H9 (cell line): ENCODE results near the gene RHOB. TPM values are rescaled to one million over a fixed set of nuclear protein-coding genes. Genes with fewer than 3 reads are reported as not detected.

Experiments used
- DNase-seq: peaks from one replicate; pipeline ENCODE4 v3.0.0-alpha.2; 2017
- H2AFZ ChIP-seq: one replicate; pipeline ENCODE4 v1.6.1; 2013; ENCODE audit warnings: mild to moderate bottlenecking, low read length, control low read depth, moderate library complexity
- H2AK5ac ChIP-seq: 2 replicates; pipeline ENCODE4 v1.6.1; 2013; ENCODE audit warnings: low read length, control low read depth, mixed read lengths; ENCODE audit not compliant: insufficient read length
- H2BK120ac ChIP-seq: one replicate; pipeline ENCODE4 v1.6.1; 2013; ENCODE audit warnings: low read depth, mild to moderate bottlenecking, low read length, control low read depth, inconsistent platforms; ENCODE audit not compliant: poor library complexity, severe bottlenecking
- H2BK12ac ChIP-seq: 2 replicates; pipeline ENCODE4 v1.6.1; 2013; ENCODE audit warnings: low read length, control low read depth, mixed read lengths, low read depth; ENCODE audit not compliant: insufficient read length
- H2BK15ac ChIP-seq: 2 replicates; pipeline ENCODE4 v1.6.1; 2013; ENCODE audit warnings: low read depth, low read length, control low read depth
- H2BK20ac ChIP-seq: one replicate; pipeline ENCODE4 v1.6.1; 2013; ENCODE audit warnings: low read depth, mild to moderate bottlenecking, low read length, control low read depth, inconsistent platforms; ENCODE audit not compliant: poor library complexity, severe bottlenecking
- H2BK5ac ChIP-seq: 2 replicates; pipeline ENCODE4 v1.6.1; 2013; ENCODE audit warnings: low read length, control low read depth, mixed read lengths; ENCODE audit not compliant: insufficient read length
- H3K14ac ChIP-seq: 2 replicates; pipeline ENCODE4 v1.6.1; 2013; ENCODE audit warnings: low read length, control low read depth; ENCODE audit not compliant: insufficient read depth
- H3K18ac ChIP-seq: 2 replicates; pipeline ENCODE4 v1.6.1; 2013; ENCODE audit warnings: low read depth, mild to moderate bottlenecking, mixed read lengths, low read length, control low read depth; ENCODE audit not compliant: insufficient read length
- H3K23ac ChIP-seq: 2 replicates; pipeline ENCODE4 v1.6.1; 2013; ENCODE audit warnings: low read length, control low read depth, mixed read lengths, low read depth; ENCODE audit not compliant: insufficient read length
- H3K23me2 ChIP-seq: 2 replicates; pipeline ENCODE4 v1.6.1; 2013; ENCODE audit warnings: low read depth, mild to moderate bottlenecking, mixed read lengths, low read length, control low read depth; ENCODE audit not compliant: insufficient read length, poor library complexity, severe bottlenecking
- H3K27ac ChIP-seq: 2 replicates; pipeline ENCODE4 v1.5.1; 2013; ENCODE audit warnings: low read length, control low read depth, mixed read lengths, low read depth; ENCODE audit not compliant: insufficient read length
- H3K27me3 ChIP-seq: 2 replicates; pipeline ENCODE4 v1.6.1; 2013; ENCODE audit warnings: low read length, control low read depth, inconsistent platforms; ENCODE audit not compliant: insufficient read depth
- H3K4ac ChIP-seq: 2 replicates; pipeline ENCODE4 v1.6.1; 2013; ENCODE audit warnings: low read depth, mild to moderate bottlenecking, control low read depth, inconsistent platforms, low read length, moderate library complexity
- H3K4me1 ChIP-seq: 2 replicates; pipeline ENCODE4 v1.6.1; 2013; ENCODE audit warnings: low read length, control low read depth, inconsistent platforms; ENCODE audit not compliant: insufficient read depth
- H3K4me2 ChIP-seq: 2 replicates; pipeline ENCODE4 v1.6.1; 2013; ENCODE audit warnings: low read length, control low read depth, mixed read lengths; ENCODE audit not compliant: insufficient read length, insufficient read depth
- H3K56ac ChIP-seq: 2 replicates; pipeline ENCODE4 v1.6.1; 2013; ENCODE audit warnings: low read depth, mild to moderate bottlenecking, mixed read lengths, low read length, control low read depth; ENCODE audit not compliant: insufficient read length
- H3K79me1 ChIP-seq: 2 replicates; pipeline ENCODE4 v1.6.1; 2013; ENCODE audit warnings: low read depth, mild to moderate bottlenecking, moderate library complexity, low read length, control low read depth, inconsistent platforms; ENCODE audit not compliant: insufficient read depth, poor library complexity, severe bottlenecking
- H3K79me2 ChIP-seq: 2 replicates; pipeline ENCODE4 v1.6.1; 2013; ENCODE audit warnings: low read length, control low read depth, inconsistent platforms; ENCODE audit not compliant: insufficient read depth
- H3K9ac ChIP-seq: 2 replicates; pipeline ENCODE4 v1.6.1; 2013; ENCODE audit warnings: low read length, control low read depth, mixed read lengths; ENCODE audit not compliant: insufficient read length; ENCODE audit errors: extremely low read depth
- H3K9me3 ChIP-seq: one replicate; pipeline ENCODE4 v1.6.1; 2013; ENCODE audit warnings: low read depth, low read length, inconsistent platforms; ENCODE audit not compliant: control insufficient read depth
- H3T11ph ChIP-seq: one replicate; pipeline ENCODE4 v1.6.1; 2013; ENCODE audit warnings: mild to moderate bottlenecking, low read length, control low read depth, inconsistent platforms
- H4K20me1 ChIP-seq: one replicate; pipeline ENCODE4 v1.6.1; 2013; ENCODE audit not compliant: control insufficient read depth, insufficient read length, insufficient read depth
- H4K5ac ChIP-seq: 2 replicates; pipeline ENCODE4 v1.6.1; 2013; ENCODE audit warnings: low read depth, mild to moderate bottlenecking, mixed read lengths, low read length, control low read depth; ENCODE audit not compliant: insufficient read length
- H4K8ac ChIP-seq: replicated peaks from 2 replicates; pipeline ENCODE4 v1.6.1; 2013; ENCODE audit warnings: low read length, control low read depth, mixed read lengths, low read depth; ENCODE audit not compliant: insufficient read length
- H4K91ac ChIP-seq: 2 replicates; pipeline ENCODE4 v1.6.1; 2013; ENCODE audit warnings: low read depth, mild to moderate bottlenecking, moderate library complexity, mixed read lengths, low read length, control low read depth; ENCODE audit not compliant: insufficient read length
- H3K27ac Mint-ChIP-seq, 3 experiments: 2 replicates in 2 of 3; 3 replicates in 1 of 3; pipeline ENCODE4 v1.8.0; 2020 to 2021; ENCODE audit warnings: mixed read lengths in 3 of 3, mild to moderate bottlenecking in 1 of 3, moderate library complexity in 1 of 3
- H3K27me3 Mint-ChIP-seq: 2 replicates; pipeline ENCODE4 v1.8.0; 2021; ENCODE audit warnings: low read depth, mild to moderate bottlenecking, moderate library complexity, mixed read lengths
- H3K36me3 Mint-ChIP-seq, 3 experiments: 2 replicates in 2 of 3; 3 replicates in 1 of 3; pipeline ENCODE4 v1.8.0; 2020 to 2021; ENCODE audit warnings: low read depth in 3 of 3, mixed read lengths in 3 of 3; ENCODE audit not compliant: insufficient read depth in 1 of 3
- H3K4me1 Mint-ChIP-seq, 2 experiments: 2 replicates each; pipeline ENCODE4 v1.8.0; 2020; ENCODE audit warnings: mixed read lengths in 2 of 2
- H3K4me3 Mint-ChIP-seq, 2 experiments: 2 replicates in 1 of 2; 3 replicates in 1 of 2; pipeline ENCODE4 v1.8.0; 2020 to 2021; ENCODE audit warnings: mild to moderate bottlenecking in 2 of 2, mixed read lengths in 2 of 2, moderate library complexity in 1 of 2
- H3K9me3 Mint-ChIP-seq, 2 experiments: 2 replicates in 1 of 2; 3 replicates in 1 of 2; pipeline ENCODE4 v1.8.0; 2020; ENCODE audit warnings: mild to moderate bottlenecking in 2 of 2, mixed read lengths in 2 of 2, moderate library complexity in 1 of 2
- CTCF ChIP-seq: fragments of 200-600 bp; sonication (generic); conservative IDR thresholded peaks from 3 replicates; pipeline ENCODE4 v1.8.0; 2021; ENCODE audit warnings: antibody characterized with exemption, mild to moderate bottlenecking
- WGBS: extraction: QIAGEN DNeasy Blood & Tissue Kit; methylation state at CpG from one replicate; pipeline ENCODE4 v1.1.7; 2013; ENCODE audit warnings: missing lambda C conversion rate, low lambda C conversion rate, mixed read lengths; ENCODE audit not compliant: insufficient read length; ENCODE audit errors: extremely low coverage; 5-methylcytosine and 5-hydroxymethylcytosine counted together
- total RNA-seq: library from RNA; stranded (reverse); gene quantifications from 2 replicates; pipeline ENCODE4 v1.2.1, GENCODE V29; 2021

Gene RHOB
- total RNA-seq, 1 experiment from 2014 or later = 10.3 TPM

GRCh38 chr2:20425371-20425881 lies 21.4 kb upstream of the RHOB start:
- H3K4me1 ChIP-seq = no peaks in the 10 kb centered on the region; the same call in 1 of the 2 replicates
- Mint-ChIP-seq H3K27ac (no peak overlapping the region), H3K36me3 (no peaks in the 10 kb centered on the region), H3K4me3 (no peak overlapping the region), H3K9me3 (no peaks in the 10 kb centered on the region), H3K27me3 (peaks cover 9% of the 10 kb centered on the region), H3K4me1 (peaks cover 3 to 7% of the 10 kb centered on the region in 2 experiments; a peak in 2 of 4 replicates)
- H3K9me3 ChIP-seq = no peaks in the 10 kb centered on the region
- H3K9ac ChIP-seq = no peak overlapping the region
- no peaks in the 10 kb centered on the region for H4K20me1 ChIP-seq
- no peaks in the 10 kb centered on the region for H3K23me2 ChIP-seq
- H2BK15ac ChIP-seq = no peak overlapping the region
- no peaks in the 10 kb centered on the region for H3K27me3 ChIP-seq
- no peak for TF ChIP-seq CTCF
- H3K79me2 ChIP-seq = no peaks in the 10 kb centered on the region
- no peak overlapping the region for H2AFZ ChIP-seq
- H2BK5ac ChIP-seq = no peak overlapping the region
- H3K27ac ChIP-seq = no peak overlapping the region
- H4K8ac ChIP-seq = no peak overlapping the region
- DNase-seq = no peak
- H3K79me1 ChIP-seq = no peaks in the 10 kb centered on the region
- H3K4ac ChIP-seq = no peak overlapping the region
- no peak overlapping the region for H3K23ac ChIP-seq
- no peak overlapping the region for H3K14ac ChIP-seq
- H2AK5ac ChIP-seq = no peak overlapping the region
- no peak overlapping the region for H4K91ac ChIP-seq
- no peak overlapping the region for H2BK12ac ChIP-seq
- H2BK20ac ChIP-seq = no peak overlapping the region
- H3T11ph ChIP-seq = no peak overlapping the region
- H3K4me2 ChIP-seq = no peak overlapping the region
- no peak overlapping the region for H2BK120ac ChIP-seq
- no peak overlapping the region for H4K5ac ChIP-seq
- H3K56ac ChIP-seq = no peak overlapping the region
- no CpG with 5 or more reads among the region's 6 CpGs for WGBS
- no peak overlapping the region for H3K18ac ChIP-seq
